ENCODE measurements around the gene LHX6. TPM values are rescaled to one million over a fixed set of nuclear protein-coding genes. Genes with fewer than 3 reads are reported as not detected.

Gene LHX6
- total RNA-seq, 1 experiment from 2014 or later: 1.5 TPM

- TF ChIP-seq SP1 (CRISPR knock-in tag; conservative IDR thresholded peaks at IDR 0.05) (no peak), CTCF (IDR thresholded peaks at IDR 0.05) (no peak), CREM (CRISPR knock-in tag; IDR thresholded peaks at IDR 0.05) (no peak), USF1 (CRISPR knock-in tag; IDR thresholded peaks at IDR 0.05) (peak; percentile 75), ATF3 (CRISPR knock-in tag; conservative IDR thresholded peaks at IDR 0.05) (no peak), ZMAT4 (CRISPR knock-in tag; IDR thresholded peaks at IDR 0.05) (no peak), NFE2L1 (CRISPR knock-in tag; IDR thresholded peaks at IDR 0.05) (no peak), CBFB (CRISPR knock-in tag; IDR thresholded peaks at IDR 0.05; ENCODE audit: low read depth) (no peak), ZNF263 (CRISPR knock-in tag; IDR thresholded peaks at IDR 0.05; ENCODE audit: low read depth) (no peak), USF2 (CRISPR knock-in tag; IDR thresholded peaks at IDR 0.05) (peak; percentile 85), AFF4 (CRISPR knock-in tag; IDR thresholded peaks at IDR 0.05; ENCODE audit: borderline replicate concordance) (no peak), ZNF532 (CRISPR knock-in tag; IDR thresholded peaks at IDR 0.05; ENCODE audit: borderline replicate concordance) (no peak), ZNF317 (CRISPR knock-in tag; IDR thresholded peaks at IDR 0.05; ENCODE audit: borderline replicate concordance, low read depth) (no peak), ZNF121 (CRISPR knock-in tag; IDR thresholded peaks at IDR 0.05) (no peak), HMGXB4 (CRISPR knock-in tag; IDR thresholded peaks at IDR 0.05) (no peak)
- CTCF ChIA-PET: interaction anchor here (0.6 to 2.5 kb wide), 12 partner anchors 39 to 166 kb away, joined by 3 to 15 read pairs (median 6); no protein-coding TSS in a partner anchor
- peak overlapping the region; percentile 95 for H3K4me3 Mint-ChIP-seq
- no peak for DNase-seq (ENCODE audit: low spot score)
- POLR2A ChIA-PET: interaction anchor here (0.9 to 1.4 kb wide), 7 partner anchors 10 to 139 kb away, joined by 3 to 5 read pairs (median 3); no protein-coding TSS in a partner anchor
- peak overlapping the region; percentile 99 for H3K27ac Mint-ChIP-seq
- H3K36me3 Mint-ChIP-seq: peaks cover 9% of the 10 kb centered on the region
- no peaks in the 10 kb centered on the region for H3K9me3 Mint-ChIP-seq
- H3K27me3 Mint-ChIP-seq (ENCODE audit: low read depth): no peaks in the 10 kb centered on the region
- H3K4me1 Mint-ChIP-seq: peaks cover 20% of the 10 kb centered on the region
- peak; percentile 16 for ATAC-seq
Measured at GRCh38 chr9:122265149-122265915, 36.6 kb upstream of the LHX6 start.

Measured in WTC11 (cell line).